ENCODE data around the gene ATP8B1.

The ATP8B1 gene

GRCh38 chr18:57772387-57772799, 30.7 kb downstream of the ATP8B1 start:
- Histone ChIP-seq H3K9ac (ENCODE audit: low read depth, low read length) (no peak overlapping the region), H2AFZ (ENCODE audit: low read depth, low read length) (no peak overlapping the region), H3K79me2 (ENCODE audit: insufficient read depth, low read length) (no peaks in the 10 kb centered on the region), H3K27ac (ENCODE audit: low read length) (no peak overlapping the region), H3K4me1 (ENCODE audit: insufficient read depth, low read length) (peaks cover 14% of the 10 kb centered on the region), H3K4me3 (ENCODE audit: low read depth in 1 of 2, low read length in 2 of 2) (no peak overlapping the region), H4K20me1 (ENCODE audit: insufficient read depth, low read length) (no peaks in the 10 kb centered on the region), H3K9me3 (ENCODE audit: insufficient read depth, low read length, severe bottlenecking) (no peaks in the 10 kb centered on the region), H3K36me3 (ENCODE audit: insufficient read depth, low read length) (no peaks in the 10 kb centered on the region), H3K4me2 (ENCODE audit: insufficient read depth, low read length) (no peak overlapping the region), H3K27me3 (ENCODE audit: insufficient read depth, low read length, poor library complexity) (no peaks in the 10 kb centered on the region)
- DNase-seq (no peak), ATAC-seq (ENCODE audit: insufficient read depth, low read depth) (no peak)
- TF ChIP-seq, protein P1, sequence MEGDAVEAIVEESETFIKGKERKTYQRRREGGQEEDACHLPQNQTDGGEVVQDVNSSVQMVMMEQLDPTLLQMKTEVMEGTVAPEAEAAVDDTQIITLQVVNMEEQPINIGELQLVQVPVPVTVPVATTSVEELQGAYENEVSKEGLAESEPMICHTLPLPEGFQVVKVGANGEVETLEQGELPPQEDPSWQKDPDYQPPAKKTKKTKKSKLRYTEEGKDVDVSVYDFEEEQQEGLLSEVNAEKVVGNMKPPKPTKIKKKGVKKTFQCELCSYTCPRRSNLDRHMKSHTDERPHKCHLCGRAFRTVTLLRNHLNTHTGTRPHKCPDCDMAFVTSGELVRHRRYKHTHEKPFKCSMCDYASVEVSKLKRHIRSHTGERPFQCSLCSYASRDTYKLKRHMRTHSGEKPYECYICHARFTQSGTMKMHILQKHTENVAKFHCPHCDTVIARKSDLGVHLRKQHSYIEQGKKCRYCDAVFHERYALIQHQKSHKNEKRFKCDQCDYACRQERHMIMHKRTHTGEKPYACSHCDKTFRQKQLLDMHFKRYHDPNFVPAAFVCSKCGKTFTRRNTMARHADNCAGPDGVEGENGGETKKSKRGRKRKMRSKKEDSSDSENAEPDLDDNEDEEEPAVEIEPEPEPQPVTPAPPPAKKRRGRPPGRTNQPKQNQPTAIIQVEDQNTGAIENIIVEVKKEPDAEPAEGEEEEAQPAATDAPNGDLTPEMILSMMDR (IDR thresholded peaks at IDR 0.05; ENCODE audit: borderline replicate concordance, extremely low read depth, low read length, poor library complexity, severe bottlenecking), result no peak
- no peak for TF ChIP-seq EZH2 (IDR thresholded peaks at IDR 0.05; ENCODE audit: borderline replicate concordance, low read depth, low read length, severe bottlenecking)

GRCh38 chr18:57771626-57772025, 31.5 kb downstream of the ATP8B1 start:
- Histone ChIP-seq H2AFZ (ENCODE audit: low read depth, low read length) (no peak overlapping the region), H3K9ac (ENCODE audit: low read depth, low read length) (no peak overlapping the region), H3K4me2 (ENCODE audit: insufficient read depth, low read length) (no peak overlapping the region), H4K20me1 (ENCODE audit: insufficient read depth, low read length) (no peaks in the 10 kb centered on the region), H3K79me2 (ENCODE audit: insufficient read depth, low read length) (no peaks in the 10 kb centered on the region), H3K27me3 (ENCODE audit: insufficient read depth, low read length, poor library complexity) (no peaks in the 10 kb centered on the region), H3K27ac (ENCODE audit: low read length) (no peak overlapping the region), H3K9me3 (ENCODE audit: insufficient read depth, low read length, severe bottlenecking) (no peaks in the 10 kb centered on the region), H3K36me3 (ENCODE audit: insufficient read depth, low read length) (no peaks in the 10 kb centered on the region), H3K4me1 (ENCODE audit: insufficient read depth, low read length) (peaks cover 10% of the 10 kb centered on the region), H3K4me3 (ENCODE audit: low read depth in 1 of 2, low read length in 2 of 2) (no peak overlapping the region)
- TF ChIP-seq, protein P1 (IDR thresholded peaks at IDR 0.05; ENCODE audit: borderline replicate concordance, extremely low read depth, low read length, poor library complexity, severe bottlenecking), result no peak
- no peak for TF ChIP-seq EZH2 (IDR thresholded peaks at IDR 0.05; ENCODE audit: borderline replicate concordance, low read depth, low read length, severe bottlenecking)
- no peak for DNase-seq
- ATAC-seq (ENCODE audit: insufficient read depth, low read depth), result no peak

DNA sequence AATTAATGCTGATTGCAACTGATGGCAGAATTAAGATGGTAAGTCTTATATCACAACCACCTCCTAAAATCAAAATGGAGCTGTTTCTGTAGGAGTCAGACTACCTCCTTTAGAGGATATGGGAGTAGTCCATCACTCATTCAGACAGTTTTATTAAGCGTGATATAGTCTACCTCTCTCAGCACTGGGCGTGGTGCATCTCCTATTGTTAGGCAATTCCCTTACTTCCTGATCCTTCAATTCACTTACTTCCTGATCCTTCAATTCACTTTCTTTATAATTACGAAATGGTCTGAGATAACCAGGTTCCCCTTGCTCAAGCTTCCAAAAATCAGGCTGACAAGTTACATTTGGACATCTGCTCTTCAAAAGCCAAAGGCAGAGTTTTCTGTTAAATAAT, 31.9 kb downstream of the ATP8B1 start:
- no peak overlapping the region for H3K9ac ChIP-seq (ENCODE audit: low read depth, low read length)
- H3K4me1 ChIP-seq (ENCODE audit: insufficient read depth, low read length), result peaks cover 6% of the 10 kb centered on the region
- ATAC-seq (ENCODE audit: insufficient read depth, low read depth), result no peak
- no peak overlapping the region for H2AFZ ChIP-seq (ENCODE audit: low read depth, low read length)
- H3K79me2 ChIP-seq (ENCODE audit: insufficient read depth, low read length), result no peaks in the 10 kb centered on the region
- H3K27me3 ChIP-seq (ENCODE audit: insufficient read depth, low read length, poor library complexity), result no peaks in the 10 kb centered on the region
- H3K36me3 ChIP-seq (ENCODE audit: insufficient read depth, low read length), result no peaks in the 10 kb centered on the region
- H3K4me3 ChIP-seq (ENCODE audit: low read depth in 1 of 2, low read length in 2 of 2), result no peak overlapping the region
- no peak for DNase-seq
- TF ChIP-seq EZH2 (IDR thresholded peaks at IDR 0.05; ENCODE audit: borderline replicate concordance, low read depth, low read length, severe bottlenecking), result no peak
- TF ChIP-seq, protein P1 (IDR thresholded peaks at IDR 0.05; ENCODE audit: borderline replicate concordance, extremely low read depth, low read length, poor library complexity, severe bottlenecking), result no peak
- no peaks in the 10 kb centered on the region for H3K9me3 ChIP-seq (ENCODE audit: insufficient read depth, low read length, severe bottlenecking)
- H3K4me2 ChIP-seq (ENCODE audit: insufficient read depth, low read length), result no peak overlapping the region
- H3K27ac ChIP-seq (ENCODE audit: low read length), result no peak overlapping the region
- H4K20me1 ChIP-seq (ENCODE audit: insufficient read depth, low read length), result no peaks in the 10 kb centered on the region

All from DND-41 (cell line).